Pancreas (tissue), 10 donors: Measurements from ENCODE around the gene NEO1. TPM values are rescaled to one million over a fixed set of nuclear protein-coding genes. Genes with fewer than 3 reads are reported as not detected.
"Not testable (repeated sequence)": the region's sequence is repeated elsewhere in the genome, so short reads cannot be mapped to it uniquely, and the experiment has no call there.

Source experiments
- ATAC-seq, 4 donors: fragments of 200-7000 bp; cut with Tn5 transposase; one replicate each; pipeline versions ENCODE4 v1.8.0 to v1.9.1; 2020; ENCODE audit warnings: mild to moderate bottlenecking in 4 of 4, moderate library complexity in 4 of 4
- DNase-seq, 6 donors: peaks; one replicate each; pipeline ENCODE4 v3.0.0-alpha.2; 2020
- FAIRE-seq: peaks from 2 replicates; lab custom pipeline; 2012; peaks lifted over from hg19 to GRCh38; lab: Jason Lieb, UNC
- H3K27ac ChIP-seq, 4 donors: fragments of 200-600 bp; sonication (generic); 1 replicate in 3 of 4; 2 replicates in 1 of 4; pipeline versions ENCODE4 v1.5.0 to v1.8.0; 2020
- H3K27me3 ChIP-seq, 4 donors: fragments of 200-600 bp; one replicate each; pipeline ENCODE4 v1.8.0; 2021
- H3K36me3 ChIP-seq, 3 donors: fragments of 200-600 bp; sonication (generic) in 1 of 3; one replicate each; pipeline versions ENCODE4 v1.5.0 to v1.8.0; 2020 to 2021
- H3K4me1 ChIP-seq, 3 donors: fragments of 200-600 bp; one replicate each; pipeline ENCODE4 v1.8.0; 2021
- H3K4me3 ChIP-seq, 4 donors: fragments of 200-600 bp; sonication (generic) in 2 of 4; one replicate each; pipeline versions ENCODE4 v1.5.0 to v1.8.0; 2020 to 2021
- H3K9me3 ChIP-seq, 4 donors: fragments of 200-600 bp; one replicate each; pipeline ENCODE4 v1.8.0; 2021
- CTCF ChIP-seq, 4 donors: fragments of 200-600 bp; sonication (generic) in 3 of 4; IDR thresholded peaks; one replicate each; pipeline versions ENCODE4 v1.5.0 to v1.8.0; 2021; ENCODE audit warnings: antibody characterized with exemption in 4 of 4
- WGBS, 2 donors: extraction: QIAGEN DNeasy Blood & Tissue Kit; methylation state at CpG; one replicate each; pipeline ENCODE4 v1.1.7; 2013; 5-methylcytosine and 5-hydroxymethylcytosine counted together
- intact Hi-C, 3 donors: fragments of 100-400 bp; cut with DNase I; formaldehyde crosslinking; loops; one replicate each; pipeline versions ENCODE4 v1.11.1 to v1.14.2; 2022
- polyA plus RNA-seq, 2 donors: library from polyadenylated mRNA; stranded (reverse); fragments of 200-250 nt; gene quantifications; one replicate each; pipeline ENCODE4 v1.2.3, GENCODE V29; 2013
- total RNA-seq, 6 donors: library from RNA; stranded (reverse); fragmentation: NEBNext Ultra II Directional in 4 of 6; extraction: Animal tissue kit (Norgen Biotek cat#: 25700) in 4 of 6; gene quantifications; one replicate each; pipeline versions ENCODE4 v1.2.1 to v1.2.4, GENCODE V29; 2021 to 2023
- donor health status: healthy with polysubstance abuse.
- donor health status: DM: no; HTN: no; CAD: no; lungs with moderate emphysema.
- donor health status: DM: no; HTN: no; CAD: no.
- donor health status: control.
- donor health status: control.
- donor health status: Bipolar disorder and iron deficiency.
- donor health status: DM: yes; HTN: yes; CAD: no.
- donor health status: DM: no; HTN: no; CAD: no.
- donor health status: DM: no; HTN: no; CAD: no.
- donor health status: DM: yes; HTN: yes; CAD: no.

The NEO1 gene
- total and polyA plus RNA-seq, 8 donors: 7.1 to 30.7 (median 19.6) TPM

GRCh38 chr15:73161546-73161945 is 109.3 kb downstream of the NEO1 start:
- 86 to 92% methylated on average over 1 of the region's 1 CpG for WGBS, 2 donors
- DNase-seq: no peak
- Histone ChIP-seq H3K27me3 (no peaks in the 10 kb centered on the region), H3K27ac (no peak overlapping the region), H3K4me1 (no peaks in the 10 kb centered on the region), H3K4me3 (no peak overlapping the region), H3K36me3 (no peaks in the 10 kb centered on the region), H3K9me3 (no peaks in the 10 kb centered on the region)
- intact Hi-C loops: no loop called here
- FAIRE-seq: no peak
- no peak for ATAC-seq
- TF ChIP-seq CTCF (IDR thresholded peaks at IDR 0.05): no peak

GRCh38 chr15:73165435-73165834 is 113.2 kb downstream of the NEO1 start:
- intact Hi-C loops: no loop called here
- no peaks in the 10 kb centered on the region for H3K4me1 ChIP-seq
- no peaks in the 10 kb centered on the region for H3K27me3 ChIP-seq
- no peaks in the 10 kb centered on the region for H3K36me3 ChIP-seq
- 90 to 96% methylated on average over 3 of the region's 3 CpGs for WGBS, 2 donors
- FAIRE-seq (no peak), ATAC-seq (no peak), DNase-seq (no peak)
- no peak overlapping the region for H3K27ac ChIP-seq
- no peak overlapping the region for H3K4me3 ChIP-seq
- TF ChIP-seq CTCF (IDR thresholded peaks at IDR 0.05): no peak
- H3K9me3 ChIP-seq: no peaks in the 10 kb centered on the region

- Histone ChIP-seq H3K4me3 (no peak overlapping the region), H3K27me3 (no peaks in the 10 kb centered on the region), H3K27ac (no peak overlapping the region), H3K36me3 (no peaks in the 10 kb centered on the region), H3K4me1 (no peaks in the 10 kb centered on the region), H3K9me3 (no peaks in the 10 kb centered on the region)
- TF ChIP-seq CTCF (IDR thresholded peaks at IDR 0.05): no peak
- WGBS, 2 donors: 95 to 97% methylated on average over 4 of the region's 4 CpGs
- FAIRE-seq: no peak
- no peak for DNase-seq
- intact Hi-C loops: no loop called here
- ATAC-seq: no peak
These were observed 113.6 kb downstream of the NEO1 start for GRCh38 chr15:73165844-73166243.

GRCh38 chr15:73166711-73167110 is 114.4 kb downstream of the NEO1 start:
- H3K4me1 ChIP-seq, H3K27ac ChIP-seq, ATAC-seq, DNase-seq, H3K9me3 ChIP-seq, FAIRE-seq, H3K4me3 ChIP-seq, H3K36me3 ChIP-seq, intact Hi-C loops, H3K27me3 ChIP-seq: not testable (repeated sequence)
- no CpG with 5 or more reads among the region's 1 CpG for WGBS, 2 donors

- H3K36me3 ChIP-seq: no peaks in the 10 kb centered on the region
- DNase-seq: no peak
- WGBS, 2 donors: 98 to 100% methylated on average over 3 of the region's 3 CpGs
- no peak overlapping the region for H3K27ac ChIP-seq
- no peak for TF ChIP-seq CTCF (IDR thresholded peaks at IDR 0.05)
- no peaks in the 10 kb centered on the region for H3K27me3 ChIP-seq
- H3K4me3 ChIP-seq: no peak overlapping the region
- no peak for ATAC-seq
- no peak for FAIRE-seq
- intact Hi-C loops: no loop called here
- H3K4me1 ChIP-seq: no peaks in the 10 kb centered on the region
- no peaks in the 10 kb centered on the region for H3K9me3 ChIP-seq
These were observed 116.2 kb downstream of the NEO1 start for GRCh38 chr15:73168487-73168886.
